Activated naive CD4-positive, alpha-beta T cell (primary cell): ENCODE measurements around the gene TXNDC16.
"Not testable (repeated sequence)": the region's sequence is repeated elsewhere in the genome, so short reads cannot be mapped to it uniquely, and the experiment has no call there.

ENCODE experiments used
- DNase-seq, 4 experiments: peaks; one replicate each; lab custom pipeline; 2025; lab: John Stamatoyannopoulos, UW

TXNDC16 gene

DNA sequence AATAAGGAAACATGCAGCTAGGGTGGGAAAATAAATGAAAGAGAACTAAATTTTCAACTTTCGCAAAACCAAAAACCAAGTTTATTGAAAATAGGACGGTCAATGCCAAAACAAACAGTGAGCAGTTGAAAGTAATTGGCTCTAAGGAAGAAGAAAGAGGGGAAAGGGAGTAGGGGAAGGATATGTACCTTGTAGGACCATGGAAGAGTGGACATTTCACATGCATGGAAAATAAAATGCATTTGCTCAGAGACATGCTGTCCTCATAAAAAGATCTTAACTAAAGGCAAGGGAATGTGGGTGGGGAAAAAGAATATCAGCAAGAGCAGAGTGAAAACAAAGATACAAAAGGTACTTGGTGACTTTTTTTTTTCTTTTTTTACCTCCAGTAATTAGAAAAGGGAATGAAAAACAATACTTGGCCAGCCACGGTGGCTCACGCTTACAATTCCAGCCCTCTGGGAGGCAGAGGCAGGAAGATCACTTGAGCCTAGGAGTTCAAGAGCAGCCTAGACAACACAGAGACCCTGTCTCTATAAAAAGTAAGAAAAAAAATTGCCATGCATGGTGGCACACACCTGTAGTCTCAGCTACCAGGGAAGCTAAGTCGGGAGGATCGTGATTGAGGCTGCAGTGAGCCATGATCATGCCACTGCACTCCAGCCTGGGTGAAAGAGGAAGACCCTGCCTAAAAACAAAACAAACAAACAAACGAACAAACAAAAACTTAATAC is 6.6 kb downstream of the TXNDC16 start:
- DNase-seq = no peak

DNA sequence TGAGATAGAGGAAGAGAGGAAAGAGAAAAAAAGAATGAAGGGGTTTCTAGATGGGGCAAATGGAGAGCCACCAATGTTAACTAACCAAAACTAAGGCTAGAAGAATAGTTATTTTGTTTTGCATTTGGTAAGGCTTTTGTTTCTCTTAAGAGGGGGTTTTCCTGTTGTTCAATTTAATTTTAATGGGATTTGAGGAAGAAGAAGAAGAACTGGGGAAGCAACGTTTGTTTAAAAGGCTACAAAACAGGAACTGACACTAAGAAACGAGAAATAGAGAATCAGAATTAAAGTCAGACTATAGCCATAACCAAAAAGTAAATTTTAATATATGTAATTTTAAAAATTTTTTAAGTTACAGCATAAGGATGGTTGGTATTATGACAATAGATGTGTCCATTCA is 13.7 kb downstream of the TXNDC16 start:
- no peak for DNase-seq

DNA sequence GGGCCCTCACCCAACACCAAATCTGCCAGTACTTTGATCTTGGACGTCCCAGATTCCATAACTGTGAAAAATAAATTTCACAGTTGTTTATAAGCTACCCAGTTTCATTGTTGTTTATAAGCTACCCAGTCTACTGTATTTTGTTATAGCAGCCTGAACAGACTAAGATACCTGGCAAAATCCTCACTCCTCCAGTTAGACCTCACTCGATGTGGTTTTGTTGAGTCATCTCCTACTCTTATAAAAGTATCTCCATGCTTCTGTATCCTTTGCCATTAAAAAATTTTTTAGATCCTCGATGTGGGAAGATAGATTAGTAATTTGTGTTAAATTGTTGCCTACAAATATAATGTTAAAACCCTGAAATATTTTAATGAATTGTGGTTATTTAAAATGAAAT is 16.0 kb downstream of the TXNDC16 start:
- no peak for DNase-seq

DNA sequence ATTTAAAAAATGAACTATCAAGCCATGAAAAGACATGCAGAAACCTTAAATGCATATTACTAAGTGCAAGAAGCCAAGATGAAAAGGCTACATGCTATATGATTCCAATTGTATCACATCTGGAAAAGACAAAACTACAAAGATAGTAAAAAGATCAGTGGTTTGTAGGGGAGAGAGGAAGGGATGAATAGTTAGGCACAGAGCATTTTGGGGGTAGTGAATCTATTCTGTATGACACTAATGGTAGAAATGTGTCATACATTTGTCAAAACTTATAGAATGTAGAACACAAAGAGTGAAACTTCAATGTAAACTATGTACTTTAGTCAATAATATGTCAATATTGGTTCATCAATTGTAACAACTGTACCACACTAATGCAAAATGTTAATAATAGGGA is 20.8 kb downstream of the TXNDC16 start:
- no peak for DNase-seq

DNA sequence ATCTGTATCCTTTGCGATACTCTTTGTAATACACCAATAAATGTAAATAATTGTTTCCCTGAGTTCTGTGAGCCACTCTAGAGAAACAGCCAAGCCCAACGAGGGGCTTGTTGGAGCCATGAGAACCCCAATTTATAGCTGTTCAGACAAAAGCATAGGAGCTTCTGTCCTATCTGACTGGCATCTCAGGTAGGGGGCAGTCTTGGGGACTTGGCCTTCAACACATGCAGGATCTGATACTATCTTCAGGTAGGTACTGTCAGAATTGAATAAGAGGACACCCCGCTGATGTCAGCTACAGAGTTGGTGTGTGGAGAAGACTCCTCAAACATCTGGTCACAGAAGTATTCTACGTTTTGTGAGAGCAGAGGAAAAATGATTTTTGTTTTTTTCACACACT is 25.3 kb downstream of the TXNDC16 start:
- DNase-seq = no peak

DNA sequence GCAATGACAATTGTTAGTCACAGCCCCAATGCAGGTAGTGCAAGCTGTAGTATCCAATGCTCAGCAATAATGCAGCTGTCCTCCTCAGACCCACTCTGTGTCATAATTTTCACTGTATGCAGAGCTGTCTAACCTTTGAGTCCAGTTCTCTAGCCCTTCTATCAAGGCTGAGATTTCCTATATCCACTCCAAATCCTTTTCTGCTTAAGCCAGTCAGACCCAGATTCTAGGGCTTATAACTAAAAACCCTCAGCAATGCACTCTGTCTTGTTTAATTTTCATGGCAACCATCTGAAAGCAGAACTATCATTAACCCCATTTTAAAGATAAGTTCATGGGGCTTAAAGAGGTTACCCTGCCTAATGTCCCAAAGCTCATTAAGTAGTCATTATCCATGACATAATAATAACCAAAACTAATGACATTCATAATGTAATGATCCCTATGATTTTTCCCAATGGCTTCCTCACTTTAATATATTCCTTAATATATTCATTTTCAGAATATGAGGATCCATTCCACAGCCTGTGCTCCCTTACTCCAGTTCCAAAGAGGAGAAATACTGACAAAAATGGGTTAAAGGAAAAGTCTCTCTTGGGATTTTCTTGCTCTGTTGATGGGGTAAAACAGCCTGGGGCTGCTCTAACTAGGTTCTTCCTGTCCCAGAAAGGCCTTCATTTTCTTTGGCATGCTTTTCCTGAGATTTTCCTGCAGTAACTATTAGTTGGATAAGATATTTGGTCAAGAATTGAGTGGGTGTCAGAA is 29.5 kb downstream of the TXNDC16 start:
- no peak for DNase-seq

DNA sequence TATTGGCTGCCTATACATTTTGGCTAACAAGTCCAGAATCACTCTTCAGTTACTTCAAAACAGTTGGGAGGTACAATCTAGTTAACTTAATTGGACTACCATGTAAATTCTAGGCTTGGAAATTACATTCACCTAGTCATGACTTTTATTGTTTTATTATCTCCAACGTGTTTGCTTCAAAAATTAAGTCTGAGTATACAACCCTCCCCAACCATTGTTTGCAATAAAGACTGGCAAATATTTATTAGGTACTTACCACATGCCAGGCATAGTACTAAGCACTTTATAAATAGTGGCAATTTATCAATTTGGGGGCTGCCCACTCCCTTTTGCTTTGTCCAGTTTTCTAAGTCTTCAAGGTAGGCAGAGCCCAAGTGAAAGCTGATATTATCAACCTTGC is 30.3 kb downstream of the TXNDC16 start:
- no peak for DNase-seq

DNA sequence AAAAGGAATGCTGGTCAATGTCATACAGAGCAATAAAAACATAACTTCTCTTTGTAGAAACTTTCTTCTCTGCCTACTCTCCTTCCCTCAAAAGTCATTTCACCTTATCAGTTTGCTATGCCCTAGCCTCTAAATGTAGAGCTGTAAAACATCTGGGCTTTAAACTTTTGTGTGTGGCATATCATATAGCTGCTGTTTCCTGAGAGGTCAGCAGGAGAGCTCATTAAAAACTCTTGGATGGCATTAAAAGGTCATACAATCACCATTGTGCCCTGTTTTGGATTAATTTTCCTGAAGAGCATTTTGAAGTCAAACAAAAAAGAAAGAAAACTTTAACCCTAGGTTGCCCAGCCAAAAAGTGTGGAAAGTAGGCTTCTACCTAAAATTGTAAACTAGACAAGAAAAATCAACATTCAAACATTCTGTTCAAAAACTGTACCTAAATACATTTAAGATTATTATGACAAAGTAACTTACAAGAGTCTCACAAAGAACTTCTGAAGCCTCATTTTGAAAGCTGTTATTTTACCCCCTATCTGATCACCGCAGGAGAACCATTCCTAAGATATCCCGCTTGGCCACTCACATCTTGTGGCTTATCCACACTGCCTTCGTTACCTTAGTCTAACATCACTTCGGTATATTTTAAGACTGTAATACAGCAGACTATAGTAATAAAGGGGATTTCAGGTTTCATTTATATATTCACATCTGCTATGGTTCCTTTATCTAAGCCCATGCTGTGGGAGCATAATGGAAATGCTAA is 38.1 kb downstream of the TXNDC16 start:
- no peak for DNase-seq

DNA sequence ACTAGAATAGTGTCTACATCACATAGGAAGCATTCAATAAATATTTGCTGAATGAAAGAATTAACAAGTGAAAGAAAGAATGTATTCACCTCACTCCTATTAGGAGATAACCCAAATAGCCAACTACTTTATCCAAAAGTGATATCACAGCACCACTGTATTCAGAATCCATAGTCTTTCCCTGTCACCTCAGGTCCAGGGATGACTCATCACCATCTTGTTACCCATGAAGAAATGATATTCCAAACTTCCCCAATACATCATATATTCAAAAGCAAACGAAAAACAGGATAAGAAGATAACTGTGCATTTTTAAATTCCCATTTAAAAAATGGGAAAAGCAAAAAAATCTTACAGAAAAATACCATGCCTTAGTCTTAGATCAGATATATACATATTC is 39.1 kb downstream of the TXNDC16 start:
- DNase-seq = no peak

DNA sequence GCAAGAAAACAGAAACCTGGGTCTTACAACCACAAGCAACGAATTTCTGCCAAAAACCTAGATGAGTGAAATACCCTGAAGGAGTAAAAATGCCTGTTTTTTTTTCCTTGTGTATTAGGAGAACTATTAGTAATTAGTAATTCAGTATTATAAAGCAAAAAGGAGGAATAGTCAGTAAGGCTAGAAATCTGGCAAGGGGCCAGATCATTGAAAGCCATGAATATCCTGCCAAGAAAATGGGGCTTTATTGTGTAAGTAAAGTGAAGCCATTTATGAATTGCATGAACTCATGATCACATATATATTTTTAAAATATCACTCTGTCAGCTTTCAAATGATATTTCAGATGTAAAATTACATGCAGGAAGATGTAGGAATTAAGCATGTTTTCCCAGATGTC is 57.9 kb downstream of the TXNDC16 start:
- DNase-seq = no peak

DNA sequence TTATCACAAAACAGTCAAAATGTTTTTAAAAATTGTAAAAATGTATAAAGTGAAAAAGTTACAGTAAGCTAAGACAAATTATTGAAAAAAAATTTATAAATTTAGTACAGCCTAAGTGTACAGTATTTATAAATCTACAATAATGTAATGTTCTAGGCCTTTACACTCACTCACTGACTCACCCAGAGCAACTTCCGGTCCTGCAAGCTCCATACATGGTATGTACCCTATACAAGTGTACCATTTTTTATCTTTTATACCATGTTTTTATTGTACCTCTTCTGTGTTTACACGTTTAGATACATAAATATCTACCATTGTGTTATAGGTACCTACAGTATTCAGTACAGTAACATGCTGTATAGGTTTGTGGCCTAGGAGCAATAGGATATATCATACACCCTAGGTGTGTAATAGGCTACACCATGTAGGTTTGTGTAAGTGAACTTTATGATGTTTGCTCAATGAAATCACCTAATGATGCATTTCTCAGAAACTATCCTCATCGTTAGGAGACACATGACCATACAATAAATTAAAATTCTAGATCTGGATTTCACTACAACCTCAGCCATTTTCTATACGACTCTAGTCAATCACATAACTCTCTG is 66.8 kb downstream of the TXNDC16 start:
- DNase-seq = no peak

DNA sequence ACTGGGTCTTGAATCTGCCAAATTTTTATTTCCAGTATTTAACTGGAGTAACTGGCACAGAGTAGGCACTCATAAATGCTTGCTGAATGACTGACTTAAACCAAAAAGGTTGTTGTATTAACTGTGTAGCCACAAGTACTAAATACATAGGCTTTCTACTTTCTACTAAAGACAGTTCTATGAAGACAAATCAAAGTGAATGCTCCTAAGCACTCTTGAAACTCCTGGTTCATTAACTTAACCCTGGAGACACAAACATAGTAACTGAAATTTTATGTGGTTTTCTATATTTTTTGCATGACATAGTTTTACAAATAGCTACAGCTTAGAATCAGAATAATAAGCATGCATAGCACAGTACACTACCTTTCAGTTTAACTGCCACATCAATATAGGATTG is 70.4 kb downstream of the TXNDC16 start:
- DNase-seq = no peak

DNA sequence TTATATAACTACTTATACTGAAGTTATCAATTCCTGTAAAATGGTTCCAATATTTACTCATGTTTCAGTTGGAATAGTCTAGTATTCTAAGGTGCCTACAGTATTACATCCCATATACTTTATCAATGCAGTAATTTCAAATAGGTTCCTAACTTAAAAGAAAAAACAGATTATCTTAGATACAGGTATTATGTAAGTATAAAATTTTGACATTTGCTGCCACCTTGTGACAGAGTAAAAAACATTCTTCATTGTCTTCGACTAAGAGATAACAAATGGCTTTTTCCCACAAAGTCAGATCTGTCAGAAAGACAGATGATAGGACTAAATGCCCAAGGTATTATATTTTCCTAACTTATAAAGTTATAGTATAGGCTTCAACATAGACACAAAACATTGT is 78.7 kb downstream of the TXNDC16 start:
- no peak for DNase-seq

DNA sequence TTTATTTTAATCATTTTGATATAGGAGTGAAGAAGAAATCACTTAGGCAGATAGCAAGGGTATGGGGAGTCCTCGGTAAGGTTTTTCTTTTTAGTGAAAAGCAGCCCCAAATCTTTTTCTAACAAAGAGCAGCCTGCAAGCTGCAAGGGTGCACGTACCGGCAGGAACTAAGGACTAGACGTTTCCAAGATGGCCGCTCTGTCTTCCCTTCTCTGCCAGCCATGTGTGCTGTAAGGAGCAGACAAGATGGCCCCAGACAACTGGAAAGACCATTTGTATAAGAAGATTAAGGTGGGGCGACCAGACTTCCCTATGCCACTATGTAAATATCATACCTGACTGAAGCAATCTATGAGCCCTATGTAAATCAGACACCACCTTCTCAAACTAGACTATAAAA is 79.6 kb downstream of the TXNDC16 start:
- DNase-seq = no peak

DNA sequence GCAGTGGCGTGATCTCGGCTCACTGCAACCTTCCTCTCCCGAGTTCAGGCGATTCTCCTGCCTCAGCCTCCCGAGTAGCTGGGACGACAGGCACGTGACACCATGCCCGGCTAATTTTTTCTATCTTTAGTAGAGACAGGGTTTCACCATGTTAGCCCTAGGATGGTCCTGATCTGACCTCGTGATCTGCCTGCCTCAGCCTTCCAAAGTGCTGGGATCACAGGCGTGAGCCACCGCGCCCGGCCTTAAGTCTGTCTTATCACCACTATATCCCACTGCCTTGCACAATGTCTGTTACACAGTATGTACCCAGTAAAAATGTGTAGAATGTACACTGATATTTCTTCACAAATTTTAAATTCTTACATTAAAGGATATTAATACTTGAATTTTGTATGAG is 80.1 kb downstream of the TXNDC16 start:
- DNase-seq = not testable (repeated sequence)

DNA sequence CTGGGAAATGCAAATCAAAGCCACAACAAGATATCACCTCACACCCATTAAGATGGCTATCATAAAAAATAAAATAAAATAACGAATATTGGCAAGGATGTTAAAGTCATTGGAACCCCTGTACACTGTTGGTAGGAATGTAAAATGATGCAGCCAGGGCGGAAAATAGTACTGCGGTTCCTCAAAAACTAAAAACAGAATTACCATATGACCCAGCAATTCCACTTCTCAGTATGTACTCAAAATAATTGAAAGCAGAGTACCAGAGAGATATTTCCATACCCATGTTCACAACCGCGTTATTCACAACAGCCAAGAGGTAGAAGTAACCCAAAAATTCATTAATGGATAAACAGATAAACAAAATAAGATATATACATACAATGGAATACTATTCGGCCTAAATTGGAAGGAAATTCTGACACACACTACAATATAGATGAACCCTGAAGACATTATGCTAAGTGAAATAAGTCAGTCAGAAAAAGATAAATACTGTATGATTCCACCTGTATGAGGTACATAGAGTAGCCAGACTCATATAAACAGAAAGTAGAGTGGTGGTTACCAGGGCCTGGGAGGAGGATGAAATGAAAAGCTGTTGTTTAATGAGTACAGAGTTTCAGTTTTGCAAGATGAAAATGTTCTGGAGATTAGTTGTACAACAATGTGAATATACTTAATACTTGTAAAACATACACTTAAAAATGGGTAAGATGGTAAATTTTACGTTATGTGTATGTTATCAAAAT is 84.6 kb downstream of the TXNDC16 start:
- DNase-seq = no peak

DNA sequence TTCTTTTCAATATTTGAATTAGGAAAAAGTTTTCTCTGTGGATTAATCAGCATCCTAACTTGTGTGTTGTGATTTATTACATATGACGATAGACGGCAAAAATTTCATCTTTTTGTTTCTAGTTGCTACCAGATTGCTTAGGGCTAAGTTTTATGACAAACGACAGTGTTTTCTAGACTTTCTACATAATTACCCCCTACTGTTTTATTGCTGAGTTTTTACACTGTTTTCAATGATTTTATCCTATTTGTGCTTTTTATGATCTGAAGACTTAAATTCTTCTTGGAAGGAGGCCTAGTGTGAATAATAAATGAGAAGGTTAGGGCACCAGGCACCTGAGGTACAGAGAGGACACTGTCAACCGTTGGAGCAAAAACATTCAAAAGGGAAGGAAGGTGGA is 88.1 kb downstream of the TXNDC16 start:
- DNase-seq = no peak

DNA sequence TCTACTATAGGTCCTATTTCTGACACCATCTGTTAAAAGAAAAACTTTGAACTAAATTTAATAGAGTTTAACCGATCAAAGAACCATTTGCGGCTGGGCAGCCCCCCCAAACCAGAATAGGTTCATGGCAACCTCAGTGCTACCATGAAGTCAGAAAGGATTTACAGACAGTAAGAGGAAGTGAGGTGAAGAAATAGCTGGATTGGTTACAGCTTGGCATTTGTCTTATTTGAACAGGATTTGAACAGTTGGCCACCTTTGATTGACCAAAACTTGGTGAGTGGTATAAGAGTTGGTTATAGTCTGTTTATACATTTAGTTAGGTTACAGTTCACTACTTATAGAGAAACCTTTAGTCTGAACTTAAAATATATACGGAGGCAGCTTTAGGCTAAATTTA is 88.9 kb downstream of the TXNDC16 start:
- DNase-seq = no peak

DNA sequence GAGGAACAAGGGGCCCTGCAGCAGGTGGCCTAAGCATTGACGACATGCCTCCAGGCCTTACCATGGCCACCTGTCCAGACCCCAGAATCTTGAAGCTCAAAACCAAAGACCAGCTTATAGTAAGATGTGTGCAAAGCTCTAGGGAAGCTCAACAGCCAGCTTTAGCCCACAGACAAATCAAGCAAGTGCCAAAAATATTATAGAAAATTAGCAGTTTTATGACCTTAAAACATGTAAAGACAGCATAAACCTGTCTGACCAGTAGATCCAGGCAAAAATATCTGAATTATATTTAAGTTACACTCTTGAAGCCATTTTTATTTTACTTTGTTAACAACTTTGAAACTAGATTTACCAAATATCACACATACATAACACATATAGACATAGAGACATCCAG is 90.6 kb downstream of the TXNDC16 start:
- no peak for DNase-seq

DNA sequence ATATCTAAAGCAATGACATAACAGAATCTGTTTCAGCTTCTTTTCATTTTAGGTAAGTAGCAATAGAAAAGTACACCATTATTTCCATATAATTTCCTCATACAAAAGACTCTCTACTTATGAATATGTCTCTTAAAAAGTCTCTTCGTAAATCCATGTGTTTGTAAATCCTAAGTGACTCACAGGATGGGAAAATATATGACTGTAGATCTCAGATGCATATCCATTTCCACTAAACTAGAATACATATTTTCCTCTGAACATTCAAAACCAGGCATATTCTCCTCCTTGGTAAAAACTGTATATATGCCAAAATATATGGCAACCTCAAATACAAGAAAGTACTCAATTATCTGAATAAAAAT is 93.6 kb downstream of the TXNDC16 start:
- no peak for DNase-seq

DNA sequence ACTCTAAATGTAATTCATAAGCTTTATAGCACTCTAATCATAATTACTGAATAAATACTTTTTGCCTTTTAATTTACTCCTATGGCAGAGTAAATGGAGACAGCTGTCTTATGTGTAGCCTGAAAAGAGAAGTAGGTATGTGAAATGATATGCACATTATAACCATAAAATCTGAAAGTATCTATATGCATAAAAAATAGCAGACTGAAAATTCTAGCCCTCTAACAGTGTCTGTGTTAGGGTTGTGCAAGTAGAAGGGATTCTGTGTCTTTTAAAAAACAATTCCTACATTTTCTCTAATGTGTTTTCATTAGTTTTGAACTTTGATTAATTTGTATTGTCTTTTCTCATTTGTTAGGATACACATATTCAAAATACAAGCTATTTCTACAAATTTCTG is 94.9 kb downstream of the TXNDC16 start:
- no peak for DNase-seq
